ENCODE measurements around the gene ZMIZ1. TPM values are rescaled to one million over a fixed set of nuclear protein-coding genes. Genes with fewer than 3 reads are reported as not detected.

The ZMIZ1 gene
- polyA plus RNA-seq, 1 experiment = 13.0 TPM

- CTCF ChIA-PET = interaction anchor here (1.3 kb wide), 2 partner anchors 17 to 1070 kb away, joined by 3 read pairs; no protein-coding TSS in a partner anchor
- H3K36me3 ChIP-seq (ENCODE audit: control insufficient read depth, insufficient read depth, low read length) = peaks cover 28% of the 10 kb centered on the region
- H3K27me3 ChIP-seq (ENCODE audit: control insufficient read depth, insufficient read depth, low read length) = no peaks in the 10 kb centered on the region
- no peak for DNase-seq (ENCODE audit: low read depth)
- POLR2A ChIA-PET = no interaction called here
- no peak for TF ChIP-seq CTCF (IDR thresholded peaks at IDR 0.05; ENCODE audit: insufficient read depth, low read depth, low read length)
- no peak overlapping the region for H3K4me3 ChIP-seq (ENCODE audit: low read depth, low read length)
These were observed 48.3 kb downstream of the ZMIZ1 start for GRCh38 chr10:79116801-79117723.

- peaks cover 29% of the 10 kb centered on the region for H3K36me3 ChIP-seq (ENCODE audit: control insufficient read depth, insufficient read depth, low read length)
- ChIA-PET CTCF (interaction anchor here (1.1 to 1.3 kb wide), 2 partner anchors 15 to 77 kb away, joined by 3 read pairs; no protein-coding TSS in a partner anchor), POLR2A (no interaction called here)
- no peak for DNase-seq (ENCODE audit: low read depth)
- no peak for TF ChIP-seq CTCF (IDR thresholded peaks at IDR 0.05; ENCODE audit: insufficient read depth, low read depth, low read length)
- no peaks in the 10 kb centered on the region for H3K27me3 ChIP-seq (ENCODE audit: control insufficient read depth, insufficient read depth, low read length)
- H3K4me3 ChIP-seq (ENCODE audit: low read depth, low read length) = no peak overlapping the region
These were observed 49.8 kb downstream of the ZMIZ1 start for GRCh38 chr10:79118286-79119202.

GRCh38 chr10:79119306-79119705 is 50.5 kb downstream of the ZMIZ1 start:
- H3K27me3 ChIP-seq (ENCODE audit: control insufficient read depth, insufficient read depth, low read length) = no peaks in the 10 kb centered on the region
- H3K4me3 ChIP-seq (ENCODE audit: low read depth, low read length) = no peak overlapping the region
- ChIA-PET POLR2A (no interaction called here), CTCF (no interaction called here)
- H3K36me3 ChIP-seq (ENCODE audit: control insufficient read depth, insufficient read depth, low read length) = peaks cover 33% of the 10 kb centered on the region
- no peak for DNase-seq (ENCODE audit: low read depth)
- TF ChIP-seq CTCF (IDR thresholded peaks at IDR 0.05; ENCODE audit: insufficient read depth, low read depth, low read length) = no peak

GRCh38 chr10:79123547-79123963 is 54.8 kb downstream of the ZMIZ1 start:
- Histone ChIP-seq H3K4me3 (ENCODE audit: low read depth, low read length) (no peak overlapping the region), H3K36me3 (ENCODE audit: control insufficient read depth, insufficient read depth, low read length) (peaks cover 42% of the 10 kb centered on the region), H3K27me3 (ENCODE audit: control insufficient read depth, insufficient read depth, low read length) (no peaks in the 10 kb centered on the region)
- POLR2A ChIA-PET = interaction anchor here (0.5 kb wide), 1 partner anchor 9 kb away, joined by 4 read pairs; no protein-coding TSS in a partner anchor
- no peak for TF ChIP-seq CTCF (IDR thresholded peaks at IDR 0.05; ENCODE audit: insufficient read depth, low read depth, low read length)
- DNase-seq (ENCODE audit: low read depth) = no peak
- CTCF ChIA-PET = interaction anchor here (0.8 to 5.2 kb wide), 3 partner anchors 9 to 72 kb away, joined by 3 to 29 read pairs (median 5); no protein-coding TSS in a partner anchor
